Cardiac fibroblast (primary cell): ENCODE results near the gene FAT2.

Experiments used
- DNase-seq, 2 donors: peaks; one replicate each; pipeline versions ENCODE4 v3.0.0 to v3.0.0-alpha.2; 2010; ENCODE audit warnings: low read depth in 2 of 2
- H3K4me3 ChIP-seq, 2 donors: replicated peaks in 1 of 2; 1 replicate in 1 of 2; 2 replicates in 1 of 2; pipeline ENCODE4 v1.5.1; 2011; ENCODE audit warnings: low read depth in 2 of 2, low read length in 2 of 2, mild to moderate bottlenecking in 2 of 2, moderate library complexity in 1 of 2
- TF ChIP-seq, protein P1 (sequence below): IDR thresholded peaks from one replicate; pipeline ENCODE4 v1.5.1; 2011; ENCODE audit warnings: low read depth, mild to moderate bottlenecking, low read length, inconsistent platforms

FAT2 gene

DNA sequence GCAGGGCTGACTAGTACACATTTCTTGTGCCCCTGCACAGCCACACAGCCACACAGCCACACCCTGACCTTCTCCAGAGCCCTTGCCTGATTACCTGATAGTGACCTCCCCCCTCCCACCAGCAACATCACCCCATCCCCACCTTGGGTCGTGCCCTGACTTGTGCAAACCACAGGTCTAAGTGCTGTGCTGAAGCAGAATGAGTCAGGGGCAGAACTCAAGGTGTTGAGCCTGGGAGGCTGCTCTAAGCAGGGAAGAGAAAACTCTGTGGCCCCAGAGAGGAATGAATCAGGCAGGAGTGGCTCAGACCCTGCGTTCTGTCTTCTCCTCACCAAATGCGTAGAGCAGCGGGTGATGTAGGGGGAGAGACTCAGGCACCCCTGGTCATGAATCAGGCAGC lies 24.3 kb upstream of the FAT2 start:
- H3K4me3 ChIP-seq, result no peak overlapping the region
- no peak for DNase-seq

DNA sequence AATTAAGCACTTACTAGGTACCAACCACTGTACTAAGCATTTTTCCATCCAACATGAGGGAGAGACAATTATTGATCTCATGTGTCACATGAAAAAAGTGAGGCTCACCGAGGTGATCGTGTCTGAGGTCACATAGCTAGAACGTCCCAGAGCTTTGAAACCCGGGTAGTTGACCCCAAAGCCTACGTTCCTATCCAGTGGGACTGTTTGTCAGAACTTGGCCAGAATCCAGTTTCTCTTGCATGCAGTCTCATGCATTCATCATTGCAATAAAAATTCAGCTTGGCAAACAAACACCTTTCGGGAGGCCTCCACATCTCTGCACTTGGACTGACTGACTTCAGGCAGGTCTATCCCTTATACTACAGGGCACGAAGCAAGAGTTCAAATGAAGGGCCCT lies 23.4 kb upstream of the FAT2 start:
- no peak for DNase-seq
- TF ChIP-seq, protein P1, sequence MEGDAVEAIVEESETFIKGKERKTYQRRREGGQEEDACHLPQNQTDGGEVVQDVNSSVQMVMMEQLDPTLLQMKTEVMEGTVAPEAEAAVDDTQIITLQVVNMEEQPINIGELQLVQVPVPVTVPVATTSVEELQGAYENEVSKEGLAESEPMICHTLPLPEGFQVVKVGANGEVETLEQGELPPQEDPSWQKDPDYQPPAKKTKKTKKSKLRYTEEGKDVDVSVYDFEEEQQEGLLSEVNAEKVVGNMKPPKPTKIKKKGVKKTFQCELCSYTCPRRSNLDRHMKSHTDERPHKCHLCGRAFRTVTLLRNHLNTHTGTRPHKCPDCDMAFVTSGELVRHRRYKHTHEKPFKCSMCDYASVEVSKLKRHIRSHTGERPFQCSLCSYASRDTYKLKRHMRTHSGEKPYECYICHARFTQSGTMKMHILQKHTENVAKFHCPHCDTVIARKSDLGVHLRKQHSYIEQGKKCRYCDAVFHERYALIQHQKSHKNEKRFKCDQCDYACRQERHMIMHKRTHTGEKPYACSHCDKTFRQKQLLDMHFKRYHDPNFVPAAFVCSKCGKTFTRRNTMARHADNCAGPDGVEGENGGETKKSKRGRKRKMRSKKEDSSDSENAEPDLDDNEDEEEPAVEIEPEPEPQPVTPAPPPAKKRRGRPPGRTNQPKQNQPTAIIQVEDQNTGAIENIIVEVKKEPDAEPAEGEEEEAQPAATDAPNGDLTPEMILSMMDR, result no peak
- no peak overlapping the region for H3K4me3 ChIP-seq

More for the DNA sequence above, 24.3 kb upstream of the FAT2 start:
- TF ChIP-seq, protein P1, result no peak

DNA sequence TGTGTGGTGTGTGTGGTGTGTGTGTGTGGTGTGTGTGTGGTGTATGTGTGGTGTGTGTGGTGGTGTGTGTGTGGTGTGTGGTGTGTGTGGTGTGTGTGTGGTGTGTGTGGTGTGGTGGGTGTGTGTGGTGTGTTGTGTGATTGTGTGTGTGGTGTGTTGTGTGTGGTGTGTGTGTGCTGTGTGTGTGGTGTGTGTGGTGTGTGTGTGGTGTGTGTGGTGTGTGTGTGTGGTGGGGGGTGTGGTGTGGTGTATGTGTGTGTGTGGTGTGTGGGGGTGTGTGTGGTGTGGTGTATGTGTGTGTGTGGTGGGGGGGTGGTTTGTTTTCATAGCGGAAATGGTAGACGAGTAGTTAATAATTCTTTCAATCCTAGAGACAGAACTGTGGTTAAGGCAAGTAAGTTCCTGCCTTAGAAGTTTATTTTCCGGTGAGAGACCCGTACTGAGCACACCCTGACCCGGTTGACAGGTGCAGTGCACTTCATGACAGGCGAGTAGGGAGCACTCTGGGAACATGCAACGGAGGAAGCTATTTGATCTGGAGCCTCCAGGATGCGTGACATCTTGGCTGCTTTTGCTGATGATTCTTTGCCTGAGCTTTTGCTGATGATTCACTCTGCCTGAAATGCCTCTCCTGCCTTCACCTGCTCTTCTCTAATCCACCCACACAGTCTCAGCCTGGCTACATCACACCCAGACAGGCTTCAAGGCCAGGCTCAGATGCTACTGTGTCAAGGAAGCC lies 21.7 kb upstream of the FAT2 start:
- no peak overlapping the region for H3K4me3 ChIP-seq
- no peak for DNase-seq
- TF ChIP-seq, protein P1, result no peak

DNA sequence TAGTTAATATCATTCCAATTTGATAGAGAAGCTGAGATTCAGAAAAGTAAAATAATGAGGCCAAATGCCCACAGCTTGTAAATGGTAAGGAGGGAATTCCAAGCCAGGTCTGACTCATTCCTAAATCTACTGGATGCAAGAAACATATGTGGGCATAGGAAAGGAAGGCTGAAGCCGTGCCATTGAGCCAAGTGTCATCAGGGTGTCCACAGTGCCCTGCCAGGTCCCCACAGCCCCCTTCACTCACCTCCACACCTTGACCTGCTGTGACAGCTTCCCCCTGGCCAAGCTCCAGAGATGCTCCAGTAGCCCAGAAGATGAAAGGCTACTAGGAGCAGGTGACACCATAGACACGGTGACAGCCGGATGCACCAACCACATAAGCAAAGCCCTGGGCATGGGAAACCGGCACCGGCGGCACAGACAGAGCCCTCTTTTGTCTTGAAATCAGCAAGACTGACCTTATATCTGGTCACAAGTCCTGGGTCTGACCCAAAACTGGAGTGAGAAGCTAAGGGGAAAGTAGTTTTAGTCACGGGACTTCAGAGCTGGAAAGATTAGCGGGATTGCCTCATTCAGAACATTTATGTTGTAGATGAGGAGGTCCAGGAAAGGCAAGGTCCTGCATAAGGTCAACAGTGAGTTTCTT lies 20.1 kb upstream of the FAT2 start:
- TF ChIP-seq, protein P1, result no peak
- no peak overlapping the region for H3K4me3 ChIP-seq

DNA sequence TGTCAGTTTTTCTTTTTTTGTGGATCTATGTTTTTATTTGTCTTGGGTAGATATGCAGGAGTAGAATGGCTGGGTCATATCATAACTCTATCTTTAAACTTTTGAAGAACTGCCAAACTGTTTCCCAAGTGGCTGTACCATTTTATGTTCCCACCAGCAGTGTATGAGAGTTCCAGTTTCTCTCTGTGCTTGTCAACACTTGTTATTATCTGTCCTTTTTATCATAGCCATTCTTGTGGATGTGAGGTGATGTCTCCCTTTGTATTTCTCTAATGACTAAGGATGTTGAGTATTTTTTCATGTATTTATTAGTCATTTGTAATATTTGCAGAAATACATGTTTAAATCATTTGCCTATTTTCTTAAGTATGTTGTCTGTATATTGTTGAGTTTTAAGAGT lies 17.4 kb upstream of the FAT2 start:
- DNase-seq, result no peak
- TF ChIP-seq, protein P1, result no peak
- no peak overlapping the region for H3K4me3 ChIP-seq

More for the DNA sequence above, 20.1 kb upstream of the FAT2 start:
- DNase-seq, result no peak

DNA sequence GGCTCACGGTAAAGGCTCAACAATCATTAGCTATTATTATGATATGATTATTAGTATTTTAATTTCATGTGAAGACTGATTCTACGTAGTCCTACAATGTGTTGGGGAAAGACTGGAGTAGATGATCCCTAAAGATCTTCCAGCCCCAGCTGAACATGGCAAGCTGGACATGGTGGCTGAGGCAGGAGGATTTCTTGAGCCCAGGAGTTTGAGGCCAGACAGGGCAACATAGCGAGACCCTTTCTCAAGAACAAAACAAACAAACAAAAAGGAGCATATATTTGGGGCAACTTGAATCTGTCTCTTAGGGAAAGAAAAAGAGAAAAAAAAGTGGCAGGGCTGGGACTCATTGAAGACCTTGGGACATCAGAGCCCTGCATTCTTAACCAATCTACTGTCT lies 16.2 kb upstream of the FAT2 start:
- no peak overlapping the region for H3K4me3 ChIP-seq
- DNase-seq, result no peak
- TF ChIP-seq, protein P1, result no peak
